Measurements from ENCODE around the gene SRCAP.

GRCh38 chr16:30779596-30779995 lies 80.6 kb downstream of the SRCAP start:
- TF ChIP-seq POLR2A (IDR thresholded peaks at IDR 0.05; ENCODE audit: low read length): no peak
- TF ChIP-seq GATA1 (IDR thresholded peaks at IDR 0.05; ENCODE audit: low read depth, low read length): no peak

Data from erythroblast (primary cell).